NCI-H1694 (cell line): Measurements from ENCODE around the gene LRFN4.

Experiments
- DNase-seq: peaks from one replicate; lab custom pipeline; 2025; lab: John Stamatoyannopoulos, UW

Gene LRFN4

DNA sequence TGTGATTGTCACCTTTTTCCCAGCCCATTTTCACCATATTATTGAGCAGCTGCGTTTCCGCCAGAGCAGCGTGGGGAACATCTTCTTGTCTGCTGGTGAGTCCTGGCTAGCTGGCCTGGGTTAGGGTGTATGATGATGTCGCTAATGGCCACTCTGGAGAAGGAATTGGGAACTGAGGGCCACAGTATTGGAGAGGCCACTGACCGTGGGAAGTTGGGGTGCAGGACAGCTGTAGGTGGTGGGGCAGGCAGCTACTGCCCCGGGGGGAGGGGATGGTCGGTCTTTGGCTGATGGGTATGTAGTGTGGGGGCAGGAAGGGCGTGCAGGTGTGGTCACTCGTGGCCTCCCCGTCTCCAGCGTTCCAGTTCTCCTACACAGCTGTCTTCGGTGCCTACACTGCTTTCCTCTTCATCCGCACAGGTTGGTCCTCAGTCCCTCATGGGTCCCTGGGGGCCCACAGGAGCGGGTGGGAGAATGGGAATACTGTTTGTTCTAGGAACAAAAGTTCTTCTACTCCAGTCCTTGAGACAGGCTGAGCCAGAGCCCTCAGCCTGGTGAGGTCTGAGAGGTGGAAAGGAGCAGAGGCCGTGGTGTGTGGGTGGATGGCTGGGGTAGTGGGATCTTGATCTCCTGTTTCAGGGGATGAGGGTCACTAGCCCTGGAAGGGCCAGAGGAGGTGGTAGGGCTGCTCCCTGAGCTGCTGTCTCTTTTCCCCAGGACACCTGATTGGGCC is 11.6 kb upstream of the LRFN4 start:
- DNase-seq: no peak

DNA sequence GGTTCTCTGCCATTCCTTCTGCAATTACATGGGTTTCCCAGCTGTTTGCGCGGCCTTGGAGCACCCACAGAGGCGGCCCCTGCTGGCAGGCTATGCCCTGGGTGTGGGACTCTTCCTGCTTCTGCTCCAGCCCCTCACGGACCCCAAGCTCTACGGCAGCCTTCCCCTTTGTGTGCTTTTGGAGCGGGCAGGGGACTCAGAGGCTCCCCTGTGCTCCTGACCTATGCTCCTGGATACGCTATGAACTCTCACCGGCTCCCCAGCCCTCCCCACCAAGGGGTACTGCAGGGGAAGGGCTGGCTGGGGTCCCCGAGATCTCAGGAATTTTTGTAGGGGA is 11.0 kb upstream of the LRFN4 start:
- DNase-seq: no peak

GRCh38 chr11:66846671-66847091 is 10.2 kb upstream of the LRFN4 start:
- no peak for DNase-seq

DNA sequence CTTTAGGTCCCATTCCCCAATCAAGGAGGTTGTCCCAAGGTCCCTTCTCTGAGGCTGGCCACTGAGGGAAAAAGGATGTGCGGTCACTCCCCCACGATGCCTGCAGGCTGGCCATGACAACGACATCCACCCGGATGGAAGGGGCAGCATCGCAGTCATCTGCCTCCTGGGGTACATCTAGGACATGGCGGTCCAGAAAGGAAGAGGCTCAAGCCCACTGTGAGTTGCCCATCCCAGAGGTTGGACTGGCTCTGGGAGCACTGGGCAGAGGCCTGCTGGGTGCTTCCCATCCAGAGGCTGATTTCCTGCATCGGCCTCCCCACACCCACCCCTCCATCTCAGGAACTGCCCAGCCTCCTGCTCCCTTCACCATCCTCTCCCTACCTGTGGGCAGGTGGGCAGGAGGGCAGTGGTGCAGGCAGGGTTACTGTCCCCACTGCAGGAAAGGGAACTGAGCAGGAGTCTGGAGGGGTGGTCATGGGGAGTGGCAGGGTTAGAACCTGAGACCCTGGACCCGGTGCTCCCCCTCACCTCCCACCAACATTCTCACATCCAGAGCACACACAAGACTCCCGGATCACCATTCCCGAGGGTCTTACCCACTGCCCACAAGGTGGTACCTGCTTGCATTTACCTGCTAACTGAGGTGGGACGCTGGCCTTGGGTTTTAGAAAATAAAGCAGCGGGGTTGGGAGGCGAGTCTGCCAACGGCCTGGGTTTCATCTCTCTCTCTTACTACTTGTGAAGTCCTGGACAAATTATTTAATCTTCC is 9.2 kb upstream of the LRFN4 start:
- DNase-seq: no peak

DNA sequence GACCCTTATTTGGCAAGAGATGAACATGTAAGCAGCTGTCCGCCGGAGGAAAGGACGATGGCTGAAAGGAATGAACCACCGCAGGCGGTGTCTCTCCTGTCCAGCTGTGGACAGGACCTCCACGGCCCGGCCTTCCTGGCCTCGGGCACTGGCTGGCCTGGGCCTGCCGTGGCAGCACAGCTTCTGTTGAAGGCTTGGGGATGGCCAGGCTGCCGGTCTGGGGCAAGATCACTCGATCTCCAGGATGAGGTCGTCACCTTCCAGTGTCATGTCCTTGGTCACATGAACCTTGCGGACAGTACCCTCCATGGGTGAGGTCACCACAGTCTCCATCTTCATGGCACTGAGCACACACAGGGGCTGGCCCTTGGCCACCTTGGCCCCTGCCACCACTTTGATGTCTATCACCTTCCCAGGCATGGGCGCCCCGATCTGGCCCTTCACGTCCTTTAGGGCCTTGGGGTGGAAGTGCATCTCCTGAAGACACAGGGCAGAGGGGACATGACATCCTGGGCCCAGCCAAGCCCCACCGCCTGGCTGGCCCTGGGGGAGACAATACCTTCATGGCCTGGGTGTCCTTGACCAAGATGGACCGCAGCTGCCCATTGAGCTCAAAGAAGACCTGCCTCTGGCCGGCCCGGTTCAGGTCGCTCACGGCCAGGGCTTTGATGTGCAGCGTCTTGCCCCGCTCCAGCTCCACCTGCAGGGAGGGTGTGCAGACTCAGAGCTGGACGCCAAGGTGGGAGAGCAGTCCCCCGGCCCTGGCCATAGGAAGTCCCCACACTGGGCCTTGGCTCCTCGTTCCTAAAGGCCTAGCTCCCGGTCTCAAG is 8.0 kb upstream of the LRFN4 start:
- no peak for DNase-seq

- DNase-seq: no peak
Measured at GRCh38 chr11:66849501-66850234, 7.2 kb upstream of the LRFN4 start.

DNA sequence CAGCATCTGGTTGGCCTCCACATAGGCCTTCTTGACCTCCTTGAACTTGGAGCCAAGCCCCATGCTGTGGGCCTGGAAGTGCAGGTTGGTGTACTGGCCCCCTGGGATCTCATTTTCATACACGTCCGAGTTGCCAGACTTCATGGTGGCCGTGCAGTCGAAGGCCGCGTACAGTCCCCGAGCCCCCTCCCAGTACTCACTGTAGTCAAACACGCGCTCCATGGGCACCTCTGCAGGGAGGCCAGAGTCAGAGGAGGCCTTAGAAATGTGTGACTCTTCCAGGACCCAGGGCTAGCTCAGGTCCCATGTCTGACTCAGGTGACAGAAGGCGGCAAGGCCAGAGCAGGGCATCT is 6.7 kb upstream of the LRFN4 start:
- DNase-seq: no peak

GRCh38 chr11:66850588-66851238 is 6.2 kb upstream of the LRFN4 start:
- DNase-seq: no peak

GRCh38 chr11:66851239-66851596 is 5.6 kb upstream of the LRFN4 start:
- DNase-seq: no peak

DNA sequence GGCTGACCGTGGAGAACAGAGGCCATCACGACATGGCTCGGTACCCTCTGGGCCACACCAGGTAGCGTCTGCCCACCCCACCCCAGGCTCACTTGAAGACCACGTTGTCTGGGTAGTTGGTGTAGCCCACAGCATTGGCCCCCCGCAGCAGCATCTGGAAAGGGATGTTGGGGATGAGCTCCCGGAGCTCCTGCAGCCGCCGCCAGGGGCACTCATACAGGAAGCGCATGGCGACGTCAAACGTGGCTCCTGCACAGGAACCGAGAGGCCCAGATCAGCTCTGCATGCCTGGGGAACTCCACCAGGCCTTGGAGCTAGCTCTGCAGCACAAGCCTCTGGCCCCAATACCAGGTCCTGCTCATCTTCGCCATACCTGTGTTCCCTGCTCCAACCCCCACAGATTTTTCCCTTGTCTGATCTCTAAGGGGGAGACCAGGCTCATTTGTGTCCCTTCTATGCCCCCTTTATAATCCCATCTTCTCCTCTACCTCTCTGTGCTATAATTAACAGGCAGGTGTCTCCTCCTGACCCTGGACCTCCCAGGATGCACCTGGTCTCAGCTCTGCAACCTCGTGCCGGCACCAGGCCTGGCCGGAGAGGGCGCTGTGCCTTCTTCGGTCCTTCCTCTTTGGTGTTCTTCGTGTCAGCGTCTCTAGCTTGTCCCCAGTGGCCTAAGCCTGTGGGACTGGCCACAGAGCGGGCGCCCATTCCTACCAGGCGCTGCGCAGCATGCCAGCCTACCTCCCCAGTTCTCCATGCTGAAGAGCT is 5.0 kb upstream of the LRFN4 start:
- DNase-seq: no peak

DNA sequence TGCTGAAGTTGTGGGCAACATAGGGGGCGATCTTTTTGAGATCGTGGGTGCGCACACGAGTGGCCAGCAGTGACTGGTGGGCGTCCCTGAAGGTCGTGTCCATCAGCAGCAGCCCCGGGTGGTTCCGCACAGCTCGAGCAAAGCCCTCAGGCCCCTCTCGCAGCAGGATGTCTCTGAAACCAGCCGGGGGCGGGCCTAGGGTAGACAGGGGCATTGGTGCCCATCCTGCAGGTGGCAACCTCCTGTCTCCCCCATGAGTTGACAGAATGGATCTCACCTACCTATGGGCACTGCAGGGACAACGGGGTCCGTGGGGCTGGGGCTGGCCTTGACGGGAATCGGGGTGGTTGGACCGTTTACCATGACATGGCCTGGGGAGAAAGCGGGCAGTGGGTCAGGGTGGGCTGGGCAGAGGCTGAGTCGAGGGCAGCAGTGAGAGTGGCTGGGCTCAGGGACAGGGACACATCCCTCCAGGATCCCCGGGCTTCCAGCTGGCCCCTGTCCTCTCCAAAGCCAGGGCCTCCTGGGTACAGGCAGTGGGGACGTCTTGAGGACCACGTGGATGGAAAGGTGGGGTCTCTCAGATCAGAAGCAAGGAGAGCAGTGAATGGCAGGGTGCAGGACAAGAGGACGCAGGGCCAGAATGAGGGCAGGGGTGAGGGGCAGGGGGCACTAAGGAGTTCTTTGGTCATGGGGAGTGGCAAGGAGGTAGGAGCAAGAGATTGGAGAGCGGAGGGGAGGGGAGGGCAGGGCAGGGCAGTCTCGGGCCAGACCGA is 4.2 kb upstream of the LRFN4 start:
- no peak for DNase-seq

DNA sequence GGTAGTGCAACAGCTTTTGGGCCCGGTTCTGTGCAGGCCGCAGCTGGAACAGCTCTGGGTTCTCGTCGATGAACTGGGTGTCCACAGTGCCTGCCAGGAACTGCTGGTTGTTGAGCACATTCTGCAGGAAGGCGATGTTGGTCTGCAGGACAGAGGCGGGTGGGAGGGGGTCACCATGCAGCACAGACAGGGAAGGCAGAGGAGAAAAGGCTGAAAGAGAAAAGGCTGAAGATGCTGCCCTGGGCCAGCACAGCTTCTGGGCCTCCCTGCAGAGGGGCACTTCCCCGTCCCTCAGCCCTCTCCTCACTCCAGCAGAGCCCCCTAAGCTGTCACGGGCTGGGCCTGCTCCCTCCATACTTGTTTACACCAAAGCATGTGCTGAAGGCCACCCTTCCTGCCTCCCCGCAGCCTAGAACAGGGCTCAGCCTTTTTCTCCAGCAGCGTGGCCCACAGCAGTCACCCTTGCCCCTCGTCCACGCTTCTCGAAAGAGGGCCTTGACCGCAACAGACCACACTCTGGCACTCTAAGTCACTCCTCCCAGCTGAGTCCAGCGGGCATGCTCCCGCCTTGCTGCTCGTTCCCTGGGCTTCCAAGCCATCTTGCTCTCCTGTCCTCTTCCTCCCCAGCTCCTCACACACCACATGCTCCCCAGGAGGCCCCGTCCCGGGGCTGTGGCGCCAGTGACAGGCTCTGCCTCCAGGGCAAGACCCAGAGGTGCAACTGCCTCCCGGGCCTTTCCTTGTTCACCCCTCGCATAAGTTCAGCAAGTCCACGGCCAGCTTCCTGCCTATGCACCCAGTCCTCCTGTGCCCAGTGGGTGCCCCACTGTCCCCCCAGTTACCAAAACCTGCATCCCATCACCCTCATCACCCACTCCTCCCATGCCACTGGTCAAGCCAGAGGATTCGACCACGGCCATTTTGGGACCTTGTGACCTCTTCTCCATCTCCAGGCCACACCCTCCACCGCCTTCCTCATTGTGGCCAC is 3.3 kb upstream of the LRFN4 start:
- no peak for DNase-seq

DNA sequence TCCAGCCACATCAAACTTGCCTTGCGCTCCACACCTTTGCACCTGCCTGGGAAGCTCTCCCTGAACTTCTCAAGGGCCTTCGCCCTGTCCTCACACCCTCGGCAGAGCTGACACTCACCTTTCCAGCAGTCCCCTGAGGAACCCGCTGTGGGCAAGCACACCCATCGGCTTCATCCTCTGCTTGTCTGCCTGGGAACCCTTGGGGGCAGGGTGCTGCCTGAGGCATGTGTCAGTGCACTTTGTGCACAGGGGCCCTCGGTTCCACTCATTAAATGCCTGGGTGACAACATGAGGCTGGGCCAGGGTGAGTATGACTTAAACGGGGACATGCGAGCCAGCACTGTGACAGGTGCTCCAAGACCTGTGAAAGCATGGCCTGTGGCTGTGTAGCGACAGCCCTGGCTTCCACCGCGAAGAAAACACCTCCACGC is 2.6 kb upstream of the LRFN4 start:
- no peak for DNase-seq

DNA sequence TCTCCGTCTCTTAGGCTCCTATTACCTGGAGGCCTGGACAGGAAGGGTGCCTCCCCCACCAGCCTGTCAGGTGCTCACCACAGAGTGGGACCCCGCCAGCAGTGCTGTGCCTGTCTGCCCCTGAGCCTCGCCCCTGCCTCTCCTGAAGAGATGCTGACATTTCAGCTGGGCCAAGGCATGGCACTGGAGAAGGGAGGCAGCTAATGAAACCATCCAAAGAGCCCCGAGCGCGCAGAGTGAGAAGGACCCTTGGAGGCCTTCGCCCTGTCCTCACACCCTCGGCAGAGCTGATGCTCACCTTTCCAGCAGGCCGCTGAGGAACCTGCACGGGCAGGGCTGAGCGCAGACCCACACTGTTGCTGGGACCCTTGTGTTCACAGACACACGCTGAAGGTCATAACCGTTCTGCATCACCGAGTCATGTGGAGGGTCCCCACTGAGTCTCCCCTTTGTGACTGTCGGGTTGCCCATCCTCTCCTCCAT is 2.1 kb upstream of the LRFN4 start:
- DNase-seq: no peak

DNA sequence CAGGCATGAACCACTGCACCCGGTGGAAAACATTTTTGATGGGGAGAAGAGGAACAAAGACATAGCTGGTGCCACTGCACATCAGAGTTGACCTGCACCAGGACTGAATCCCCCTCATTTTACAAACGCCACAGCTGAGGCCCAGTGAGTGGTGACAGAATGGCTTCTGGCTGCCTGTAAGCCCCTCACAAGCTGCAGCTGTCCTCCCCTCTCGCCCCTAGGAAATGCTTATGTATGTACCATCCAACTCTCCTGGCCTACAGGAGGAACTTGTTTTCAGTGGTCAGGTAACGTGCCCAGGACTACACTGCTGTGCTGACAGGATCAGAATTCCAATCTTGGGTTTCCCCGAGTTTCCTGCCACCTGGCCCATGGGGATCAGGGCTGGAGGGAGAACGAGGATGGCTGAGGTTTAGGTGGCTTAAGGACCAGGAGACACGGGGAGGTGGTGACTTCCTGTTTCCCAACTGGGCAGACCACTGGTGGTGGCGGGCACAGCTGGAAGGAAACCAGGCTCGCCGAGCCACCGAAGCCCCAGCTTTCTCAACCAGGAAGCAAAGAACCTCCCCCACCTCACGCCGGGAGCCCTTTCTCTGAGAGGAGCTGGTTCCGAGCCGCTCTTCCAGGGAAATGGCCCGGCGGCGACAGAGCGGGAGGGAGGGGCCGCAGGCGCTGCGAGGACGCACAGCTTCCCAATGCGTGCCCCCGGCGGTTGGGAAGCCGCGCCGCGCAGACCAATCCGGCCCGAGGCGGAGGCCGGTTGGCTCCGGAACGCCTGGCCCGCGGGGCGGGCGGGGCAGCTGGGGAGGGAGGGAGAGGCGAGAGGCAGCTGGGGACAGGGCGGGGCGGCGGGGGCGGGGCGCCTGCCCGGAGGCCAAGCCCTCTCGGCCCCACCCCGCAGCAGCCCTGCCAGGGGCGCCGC is 1.0 kb upstream of the LRFN4 start:
- DNase-seq: peak; percentile 67

GRCh38 chr11:66857234-66857926 is 516 bp downstream of the LRFN4 start:
- no peak for DNase-seq

GRCh38 chr11:66857927-66858185 is 992 bp downstream of the LRFN4 start:
- no peak for DNase-seq
